Measurements from ENCODE around the gene SERPINB8.

SERPINB8 gene

GRCh38 chr18:64002581-64002980 lies 32.7 kb downstream of the SERPINB8 start:
- DNase-seq (ENCODE audit: insufficient read length, low spot score) (no peak), FAIRE-seq (no peak)

- no peak for FAIRE-seq
- DNase-seq (ENCODE audit: insufficient read length, low spot score): no peak
Measured at GRCh38 chr18:64009305-64009704, 39.4 kb downstream of the SERPINB8 start.

- FAIRE-seq (no peak), DNase-seq (ENCODE audit: insufficient read length, low spot score) (no peak)
Measured at GRCh38 chr18:64011513-64011912, 41.6 kb downstream of the SERPINB8 start.

- FAIRE-seq (no peak), DNase-seq (ENCODE audit: insufficient read length, low spot score) (no peak)
Measured at GRCh38 chr18:64017870-64018269, 48.0 kb downstream of the SERPINB8 start.

- DNase-seq (ENCODE audit: insufficient read length, low spot score): no peak
- FAIRE-seq: no peak
Measured at GRCh38 chr18:64019922-64020756, 50.3 kb downstream of the SERPINB8 start.

GRCh38 chr18:64026350-64026749 lies 56.5 kb downstream of the SERPINB8 start:
- DNase-seq (ENCODE audit: insufficient read length, low spot score): no peak
- no peak for FAIRE-seq

GRCh38 chr18:64027931-64028695 lies 58.2 kb downstream of the SERPINB8 start:
- FAIRE-seq: no peak
- DNase-seq (ENCODE audit: insufficient read length, low spot score): no peak

GRCh38 chr18:64029096-64029495 lies 59.2 kb downstream of the SERPINB8 start:
- FAIRE-seq (no peak), DNase-seq (ENCODE audit: insufficient read length, low spot score) (no peak)

- FAIRE-seq: no peak
- no peak for DNase-seq (ENCODE audit: insufficient read length, low spot score)
Measured at GRCh38 chr18:64031411-64031810, 61.5 kb downstream of the SERPINB8 start.

GRCh38 chr18:64032312-64032711 lies 62.4 kb downstream of the SERPINB8 start:
- no peak for DNase-seq (ENCODE audit: insufficient read length, low spot score)
- FAIRE-seq: no peak

- DNase-seq (ENCODE audit: insufficient read length, low spot score) (peak; percentile 11), FAIRE-seq (no peak)
Measured at GRCh38 chr18:64037812-64038414, 68.0 kb downstream of the SERPINB8 start.
